SU-DHL-6 (cell line): ENCODE data around the gene ZNF202.

Experiments
- H2AFZ ChIP-seq: fragments of 200-600 bp; sonication (generic); 2 replicates; pipeline ENCODE4 v1.6.1; 2014; ENCODE audit warnings: low read depth, mild to moderate bottlenecking, moderate library complexity, mixed read lengths, antibody characterized with exemption, low read length; ENCODE audit not compliant: severe bottlenecking
- H3F3A ChIP-seq: fragments of 200-600 bp; shearing (Covaris generic); 2 replicates; pipeline ENCODE4 v1.6.0; 2016; ENCODE audit warnings: antibody characterized with exemption, mild to moderate bottlenecking; ENCODE audit not compliant: insufficient read depth
- H3K27ac ChIP-seq: fragments of 200-600 bp; sonication (generic); 2 replicates; pipeline ENCODE4 v1.5.1; 2016; ENCODE audit warnings: low read depth, mild to moderate bottlenecking, low read length, moderate library complexity, mixed read lengths
- H3K27me3 ChIP-seq: fragments of 200-600 bp; sonication (generic), shearing (Covaris generic); 2 replicates; pipeline ENCODE4 v1.6.0; 2014; ENCODE audit warnings: mild to moderate bottlenecking, low read length
- H3K36me3 ChIP-seq: fragments of 200-600 bp; sonication (generic); 2 replicates; pipeline ENCODE4 v1.6.1; 2014; ENCODE audit warnings: mild to moderate bottlenecking, low read length, mixed read lengths
- H3K4me2 ChIP-seq: fragments of 300-600, 200-600 bp; shearing (Covaris generic), sonication (generic); 2 replicates; pipeline ENCODE4 v1.6.0; 2014; ENCODE audit warnings: low read length, low read depth, mild to moderate bottlenecking; ENCODE audit not compliant: poor library complexity, severe bottlenecking
- H3K4me3 ChIP-seq: fragments of 200-600 bp; sonication (generic); 2 replicates; pipeline ENCODE4 v1.5.1; 2014; ENCODE audit warnings: antibody characterized with exemption, low read length, mild to moderate bottlenecking, mixed read lengths; ENCODE audit not compliant: insufficient read depth, poor library complexity, severe bottlenecking
- H3K79me2 ChIP-seq: fragments of 200-600 bp; sonication (generic); 2 replicates; pipeline ENCODE4 v1.6.1; 2014; ENCODE audit warnings: mild to moderate bottlenecking, low read length, moderate library complexity; ENCODE audit not compliant: insufficient read depth
- H3K9ac ChIP-seq: fragments of 200-600 bp; sonication (generic); 2 replicates; pipeline ENCODE4 v1.7.0; 2014; ENCODE audit warnings: mild to moderate bottlenecking, low read length
- H3K9me2 ChIP-seq: fragments of 200-600 bp; sonication (generic); replicated peaks from 2 replicates; pipeline ENCODE4 v1.6.1; 2014; ENCODE audit warnings: low read length; ENCODE audit not compliant: insufficient read depth
- H3K9me3 ChIP-seq: fragments of 200-600 bp; sonication (generic); 2 replicates; pipeline ENCODE4 v1.6.1; 2014; ENCODE audit warnings: low read length, mixed read lengths; ENCODE audit not compliant: insufficient read depth
- H4K20me1 ChIP-seq: fragments of 200-600 bp; sonication (generic); 2 replicates; pipeline ENCODE4 v1.6.1; 2014; ENCODE audit warnings: low read depth, mild to moderate bottlenecking, antibody characterized with exemption, low read length, moderate library complexity, mixed read lengths
- CTCF ChIP-seq: fragments of 200-600 bp; sonication (generic); IDR thresholded peaks from one replicate; pipeline ENCODE4 v1.5.1; 2017; ENCODE audit warnings: antibody characterized with exemption, mild to moderate bottlenecking, low read length, moderate library complexity; ENCODE audit not compliant: insufficient read depth, poor library complexity, severe bottlenecking
- EZH2phosphoT487 ChIP-seq: fragments of 200-600 bp; sonication (generic), shearing (Covaris generic); conservative IDR thresholded peaks from 2 replicates; pipeline ENCODE4 v1.6.1; 2018; ENCODE audit warnings: mild to moderate bottlenecking, antibody characterized with exemption, low read length, moderate library complexity, mixed read lengths

Gene ZNF202

DNA sequence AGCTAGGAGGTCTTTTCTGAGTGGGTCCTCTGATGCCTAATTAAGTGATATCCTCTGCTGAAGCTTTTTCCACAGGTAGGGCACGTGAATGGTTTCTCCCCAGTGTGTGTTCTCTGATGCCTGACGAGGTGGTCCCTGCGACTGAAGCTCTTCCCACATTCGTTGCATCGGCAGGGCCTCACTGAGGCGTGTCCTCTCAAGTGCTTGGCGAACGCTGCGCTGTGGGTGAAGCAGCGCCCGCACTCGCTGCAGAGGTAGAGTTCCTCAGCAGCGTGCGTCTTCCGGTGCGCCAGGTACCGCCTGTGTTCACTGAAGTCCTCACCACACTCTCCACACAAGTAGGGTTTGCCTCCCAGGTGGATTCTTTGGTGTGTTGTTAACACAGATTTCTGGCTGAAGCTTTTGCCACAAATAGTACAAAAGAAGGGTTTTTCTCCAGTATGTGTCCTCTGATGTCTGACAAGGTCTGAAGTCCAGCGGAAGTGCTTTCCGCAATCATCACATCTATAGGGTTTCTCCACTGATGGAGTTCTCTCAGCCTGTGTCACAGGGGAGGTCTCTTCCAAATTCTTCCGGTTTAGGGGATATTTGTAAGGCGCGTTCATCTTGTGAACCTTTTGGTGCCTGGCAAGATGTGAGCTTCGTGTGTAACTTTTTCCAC, 15.3 kb downstream of the ZNF202 start:
- no peak overlapping the region for H3K9ac ChIP-seq
- H3K9me2 ChIP-seq: no peaks in the 10 kb centered on the region
- no peaks in the 10 kb centered on the region for H3K9me3 ChIP-seq
- no peaks in the 10 kb centered on the region for H3K27me3 ChIP-seq
- no peaks in the 10 kb centered on the region for H3F3A ChIP-seq
- H3K36me3 ChIP-seq: peaks cover 16% of the 10 kb centered on the region
- no peak overlapping the region for H3K27ac ChIP-seq
- H3K4me3 ChIP-seq: no peak overlapping the region
- TF ChIP-seq CTCF (no peak), EZH2phosphoT487 (no peak)
- no peak overlapping the region for H2AFZ ChIP-seq
- H3K4me2 ChIP-seq: no peak overlapping the region
- H3K79me2 ChIP-seq: no peaks in the 10 kb centered on the region
- H4K20me1 ChIP-seq: no peaks in the 10 kb centered on the region

GRCh38 chr11:123719452-123719851, 22.0 kb downstream of the ZNF202 start:
- Histone ChIP-seq H3K9me3 (no peaks in the 10 kb centered on the region), H3K4me2 (no peak overlapping the region), H3K9me2 (no peaks in the 10 kb centered on the region), H3F3A (no peaks in the 10 kb centered on the region), H3K9ac (no peak overlapping the region), H3K4me3 (no peak overlapping the region), H3K27me3 (no peaks in the 10 kb centered on the region), H2AFZ (no peak overlapping the region), H4K20me1 (no peaks in the 10 kb centered on the region), H3K27ac (no peak overlapping the region), H3K79me2 (no peaks in the 10 kb centered on the region), H3K36me3 (no peaks in the 10 kb centered on the region)
- TF ChIP-seq CTCF: no peak
- TF ChIP-seq EZH2phosphoT487: no peak

DNA sequence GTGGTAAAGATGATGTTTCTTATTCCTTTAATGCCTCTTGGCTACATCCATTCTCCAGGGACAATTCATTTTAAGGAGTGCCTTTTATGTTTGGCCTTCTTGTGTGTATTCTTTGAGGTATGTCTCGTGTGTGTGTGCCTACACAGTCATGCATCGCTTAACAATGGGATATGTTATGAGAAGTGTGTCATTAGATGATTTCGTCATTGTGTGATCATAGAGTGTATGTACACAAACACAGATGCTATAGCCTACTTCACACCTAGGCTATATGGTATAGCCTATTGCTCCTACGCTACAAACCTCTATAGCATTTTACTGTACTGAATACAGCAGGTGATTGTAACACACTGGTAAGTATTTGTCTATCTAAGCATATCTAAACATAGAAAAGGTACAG, 23.0 kb downstream of the ZNF202 start:
- H3K4me2 ChIP-seq: no peak overlapping the region
- no peaks in the 10 kb centered on the region for H3K9me2 ChIP-seq
- no peaks in the 10 kb centered on the region for H3K9me3 ChIP-seq
- no peak overlapping the region for H2AFZ ChIP-seq
- no peaks in the 10 kb centered on the region for H4K20me1 ChIP-seq
- H3K36me3 ChIP-seq: no peaks in the 10 kb centered on the region
- no peak overlapping the region for H3K9ac ChIP-seq
- H3K79me2 ChIP-seq: no peaks in the 10 kb centered on the region
- no peaks in the 10 kb centered on the region for H3F3A ChIP-seq
- no peaks in the 10 kb centered on the region for H3K27me3 ChIP-seq
- no peak for TF ChIP-seq CTCF
- no peak for TF ChIP-seq EZH2phosphoT487
- H3K4me3 ChIP-seq: no peak overlapping the region
- no peak overlapping the region for H3K27ac ChIP-seq
